Measurements from ENCODE around the gene AVEN. TPM values are rescaled to one million over a fixed set of nuclear protein-coding genes. Genes with fewer than 3 reads are reported as not detected.
A peak's percentile ranks its signal among the peaks of the same experiment; 100 is the strongest.

AVEN gene
- total and polyA plus RNA-seq, 2 experiments from 2014 or later: 10.7 to 31.7 TPM

- Histone ChIP-seq H3K27ac (no peak overlapping the region), H3K4me3 (no peak overlapping the region), H3K36me3 (no peaks in the 10 kb centered on the region), H3K27me3 (no peaks in the 10 kb centered on the region), H3K9me3 (ENCODE audit: low read depth) (no peaks in the 10 kb centered on the region), H3K4me1 (ENCODE audit: low read depth) (no peaks in the 10 kb centered on the region)
- DNase-seq (ENCODE audit: low read depth in 1 of 2, low spot score in 1 of 2): peak; percentile 28 to 57
- peak; percentile 55 for TF ChIP-seq CTCF (IDR thresholded peaks at IDR 0.05; ENCODE audit: low read depth, low read length)
Measured at GRCh38 chr15:33994005-33994615, 44.9 kb downstream of the AVEN start.

GRCh38 chr15:33988384-33988783, 50.6 kb downstream of the AVEN start:
- no peaks in the 10 kb centered on the region for H3K27me3 ChIP-seq
- TF ChIP-seq CTCF (IDR thresholded peaks at IDR 0.05; ENCODE audit: low read depth, low read length): no peak
- no peak for DNase-seq (ENCODE audit: low read depth in 1 of 2, low spot score in 1 of 2)

GRCh38 chr15:33987444-33987843, 51.6 kb downstream of the AVEN start:
- H3K27ac ChIP-seq: no peak overlapping the region

More at GRCh38 chr15:33988384-33988783, 50.6 kb downstream of the AVEN start:
- Histone ChIP-seq H3K36me3 (no peaks in the 10 kb centered on the region), H3K4me3 (no peak overlapping the region), H3K4me1 (ENCODE audit: low read depth) (no peaks in the 10 kb centered on the region), H3K27ac (no peak overlapping the region), H3K9me3 (ENCODE audit: low read depth) (no peaks in the 10 kb centered on the region)

GRCh38 chr15:33985751-33986150, 53.3 kb downstream of the AVEN start:
- H3K9me3 ChIP-seq (ENCODE audit: low read depth): no peaks in the 10 kb centered on the region
- TF ChIP-seq CTCF (IDR thresholded peaks at IDR 0.05; ENCODE audit: low read depth, low read length): no peak
- DNase-seq (ENCODE audit: low read depth in 1 of 2, low spot score in 1 of 2): no peak
- no peaks in the 10 kb centered on the region for H3K27me3 ChIP-seq
- no peaks in the 10 kb centered on the region for H3K4me1 ChIP-seq (ENCODE audit: low read depth)
- H3K4me3 ChIP-seq: no peak overlapping the region
- H3K27ac ChIP-seq: no peak overlapping the region
- H3K36me3 ChIP-seq: no peaks in the 10 kb centered on the region

More at GRCh38 chr15:33987444-33987843, 51.6 kb downstream of the AVEN start:
- no peak for TF ChIP-seq CTCF (IDR thresholded peaks at IDR 0.05; ENCODE audit: low read depth, low read length)
- H3K27me3 ChIP-seq: no peaks in the 10 kb centered on the region
- no peak for DNase-seq (ENCODE audit: low read depth in 1 of 2, low spot score in 1 of 2)
- no peaks in the 10 kb centered on the region for H3K9me3 ChIP-seq (ENCODE audit: low read depth)
- H3K36me3 ChIP-seq: no peaks in the 10 kb centered on the region
- H3K4me3 ChIP-seq: no peak overlapping the region
- H3K4me1 ChIP-seq (ENCODE audit: low read depth): no peaks in the 10 kb centered on the region

- Histone ChIP-seq H3K4me3 (no peak overlapping the region), H3K9me3 (ENCODE audit: low read depth) (no peaks in the 10 kb centered on the region), H3K27ac (no peak overlapping the region), H3K4me1 (ENCODE audit: low read depth) (no peaks in the 10 kb centered on the region), H3K36me3 (no peaks in the 10 kb centered on the region), H3K27me3 (no peaks in the 10 kb centered on the region)
- peak; percentile 18 to 90 for DNase-seq (ENCODE audit: low read depth in 1 of 2, low spot score in 1 of 2)
- TF ChIP-seq CTCF (IDR thresholded peaks at IDR 0.05; ENCODE audit: low read depth, low read length): no peak
Measured at GRCh38 chr15:33985287-33985686, 53.7 kb downstream of the AVEN start.
